MCF 10A (cell line): Measurements from ENCODE around the gene RAD23A. TPM values are rescaled to one million over a fixed set of nuclear protein-coding genes. Genes with fewer than 3 reads are reported as not detected.
A peak's percentile ranks its signal among the peaks of the same experiment; 100 is the strongest.

Experiments used
- Bru-seq: library from RNA; stranded (reverse); fragments of 400-500 nt; gene quantifications from one replicate; lab custom pipeline; 2021; lab: Mats Ljungman, UMichigan
- BruChase-seq, 2 experiments: library from RNA; stranded (reverse); fragments of 400-500 nt; gene quantifications; one replicate each; lab custom pipeline; 2021; lab: Mats Ljungman, UMichigan
- BruUV-seq: library from RNA; stranded (reverse); fragments of 400-500 nt; replicated peaks from 2 replicates; lab custom pipeline; 2021; lab: Mats Ljungman, UMichigan
- CTCF ChIA-PET: fragments of 300-600 bp; sonication (Branson Sonifier 250); formaldehyde crosslinking; extraction: SDS; loops from one replicate; lab custom pipeline; 2021; ENCODE audit warnings: antibody characterized with exemption, inconsistent platforms; lab: Yijun Ruan, JAX
- POLR2A ChIA-PET: fragments of 300-600, 350-650 bp; sonication (Branson Sonifier 250); formaldehyde crosslinking; extraction: SDS; loops from one replicate; lab custom pipeline; 2020; ENCODE audit warnings: antibody characterized with exemption, inconsistent platforms; lab: Yijun Ruan, JAX
- DNase-seq: peaks from one replicate; pipeline ENCODE4 v3.0.0-alpha.2; 2018; ENCODE audit not compliant: unreplicated experiment
- H3K27ac Mint-ChIP-seq: one replicate; pipeline ENCODE4 v1.8.0; 2022; ENCODE audit warnings: mild to moderate bottlenecking, low read depth, mixed read lengths; ENCODE audit not compliant: unreplicated experiment
- H3K27me3 Mint-ChIP-seq: one replicate; pipeline ENCODE4 v1.8.0; 2022; ENCODE audit warnings: mixed read lengths; ENCODE audit not compliant: insufficient read depth, unreplicated experiment
- H3K36me3 Mint-ChIP-seq: one replicate; pipeline ENCODE4 v1.8.0; 2022; ENCODE audit warnings: mild to moderate bottlenecking, moderate library complexity, mixed read lengths; ENCODE audit not compliant: insufficient read depth, unreplicated experiment
- H3K4me1 Mint-ChIP-seq: one replicate; pipeline ENCODE4 v1.8.0; 2022; ENCODE audit warnings: mixed read lengths; ENCODE audit not compliant: insufficient read depth, unreplicated experiment
- H3K4me3 Mint-ChIP-seq: one replicate; pipeline ENCODE4 v1.8.0; 2022; ENCODE audit warnings: mild to moderate bottlenecking, moderate library complexity, mixed read lengths; ENCODE audit not compliant: unreplicated experiment
- H3K9me3 Mint-ChIP-seq: one replicate; pipeline ENCODE4 v1.8.0; 2022; ENCODE audit warnings: mixed read lengths; ENCODE audit not compliant: unreplicated experiment
- CTCF ChIP-seq: fragments of 200-600 bp; IDR thresholded peaks from one replicate; pipeline ENCODE4 v1.8.0; 2022; ENCODE audit warnings: antibody characterized with exemption, mild to moderate bottlenecking; ENCODE audit not compliant: unreplicated experiment
- intact Hi-C: fragments of 100-400 bp; cut with micrococcal nuclease; formaldehyde crosslinking; loops from 2 replicates; pipeline ENCODE4 v1.14.1; 2022
- long read RNA-seq: library from polyadenylated mRNA; stranded (forward); transcript quantifications from one replicate; pipeline ENCODE4 v2.0.0, GENCODE V29; 2022
- total RNA-seq: library from RNA; stranded (reverse); gene quantifications from 2 replicates; pipeline ENCODE4 v1.2.3, GENCODE V29; 2022

RAD23A gene
- 197 and 219 TPM in 2 replicates for total RNA-seq
- Bru-seq, nascent RNA = percentile 90 among the genes with signal in this experiment
- BruChase-seq, experiment 1, labeled RNA remaining after a 6-hour chase = percentile 97 among the genes with signal in this experiment
- percentile 90 among the genes with signal in this experiment for BruChase-seq, experiment 2, labeled RNA remaining after a 2-hour chase
- long read RNA-seq, transcript RAD23A-201 (9 exons, 1,736 nt) = minor isoform, 192 of 491 reads
- long read RNA-seq, transcript RAD23A-210 (9 exons, 1,691 nt) = minor isoform, 9 of 491 reads
- long read RNA-seq, transcript RAD23A-203 (9 exons, 1,746 nt) = major isoform, 200 of 491 reads
- long read RNA-seq, transcript RAD23A-208 (8 exons, 1,350 nt) = minor isoform, 10 of 491 reads
- long read RNA-seq, partial matches to known transcripts = 18 of 491 reads
- long read RNA-seq, other reads (novel, unspliced or antisense) = 57 of 491 reads

DNA sequence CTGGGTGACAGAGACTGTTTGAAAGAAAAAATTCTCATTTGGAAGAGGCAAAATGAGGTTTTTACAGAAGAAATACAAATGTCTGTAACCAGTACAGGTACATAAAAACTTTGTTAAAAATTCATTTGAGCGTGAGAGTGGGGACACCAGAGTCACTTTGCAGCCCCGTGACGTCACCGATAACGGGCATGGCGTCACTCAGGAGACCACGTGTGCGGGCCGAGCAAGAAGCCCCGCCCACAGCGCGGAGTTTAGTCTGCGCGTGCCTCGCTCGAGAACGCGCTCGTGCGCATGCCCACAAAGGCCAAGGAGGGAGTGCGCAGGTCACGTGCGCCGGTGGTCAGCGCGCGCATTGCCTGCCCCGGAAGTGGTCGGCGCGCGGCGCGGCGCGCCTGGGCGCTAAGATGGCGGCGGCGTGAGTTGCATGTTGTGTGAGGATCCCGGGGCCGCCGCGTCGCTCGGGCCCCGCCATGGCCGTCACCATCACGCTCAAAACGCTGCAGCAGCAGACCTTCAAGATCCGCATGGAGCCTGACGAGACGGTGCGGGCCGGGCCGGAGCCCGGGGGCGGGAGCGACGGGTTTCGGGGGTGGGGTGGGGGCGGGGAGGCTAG, at the start of gene RAD23A:
RAD23A (plus strand) TSS at position 384 of the 613 bp plus-strand sequence; CDS start at position 471, 87 bp downstream.
- Mint-ChIP-seq H3K4me3 (peak within 1 kb of the TSS; percentile 84), H3K27ac (peak within 1 kb of the TSS; percentile 94), H3K4me1 (peaks cover 15% of the 10 kb centered on the region), H3K9me3 (no peaks in the 10 kb centered on the region), H3K36me3 (peaks cover 88% of the 10 kb centered on the region), H3K27me3 (no peaks in the 10 kb centered on the region)
- ChIA-PET POLR2A (interaction anchor here (0.9 to 1.8 kb wide), 7 partner anchors 8 to 207 kb away, joined by 3 to 51 read pairs (median 6); partner anchors contain the start of genes FARSA, GADD45GIP1 and GCDH), CTCF (interaction anchor here (0.6 to 0.9 kb wide), 3 partner anchors 20 to 1507 kb away, joined by 3 to 8 read pairs (median 3); no protein-coding TSS in a partner anchor)
- peak; percentile 99 for DNase-seq
- intact Hi-C loops = no loop called here
- no TSS peak for BruUV-seq
- no peak for TF ChIP-seq CTCF

DNA sequence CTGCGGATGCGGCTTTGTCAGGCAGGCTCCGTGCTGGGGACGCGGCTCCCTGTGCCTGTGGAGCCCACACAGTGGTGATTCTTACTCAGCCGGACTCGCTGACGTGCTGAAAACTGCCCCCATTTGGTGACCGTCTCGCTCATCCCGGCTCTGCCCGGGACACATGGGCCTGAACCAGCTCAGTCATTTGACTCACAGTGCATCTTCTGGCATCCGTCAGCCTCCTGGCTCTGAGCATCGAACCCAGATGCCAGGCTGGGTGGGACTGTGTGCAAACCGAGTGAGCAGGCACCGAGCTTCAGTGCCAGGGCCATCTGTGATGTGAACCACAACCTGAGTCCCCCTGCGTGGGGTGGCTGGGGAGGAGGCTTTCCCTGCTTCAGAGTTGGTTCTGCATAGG, 49.2 kb upstream of the RAD23A start:
- Mint-ChIP-seq H3K36me3 (peaks cover 24% of the 10 kb centered on the region), H3K9me3 (no peaks in the 10 kb centered on the region), H3K27me3 (no peaks in the 10 kb centered on the region), H3K4me1 (peaks cover 6% of the 10 kb centered on the region), H3K27ac (no peak overlapping the region), H3K4me3 (no peak overlapping the region)
- TF ChIP-seq CTCF = no peak
- no TSS peak for BruUV-seq
- no peak for DNase-seq
- intact Hi-C loops = no loop called here
- CTCF ChIA-PET = no interaction called here
- POLR2A ChIA-PET = no interaction called here

DNA sequence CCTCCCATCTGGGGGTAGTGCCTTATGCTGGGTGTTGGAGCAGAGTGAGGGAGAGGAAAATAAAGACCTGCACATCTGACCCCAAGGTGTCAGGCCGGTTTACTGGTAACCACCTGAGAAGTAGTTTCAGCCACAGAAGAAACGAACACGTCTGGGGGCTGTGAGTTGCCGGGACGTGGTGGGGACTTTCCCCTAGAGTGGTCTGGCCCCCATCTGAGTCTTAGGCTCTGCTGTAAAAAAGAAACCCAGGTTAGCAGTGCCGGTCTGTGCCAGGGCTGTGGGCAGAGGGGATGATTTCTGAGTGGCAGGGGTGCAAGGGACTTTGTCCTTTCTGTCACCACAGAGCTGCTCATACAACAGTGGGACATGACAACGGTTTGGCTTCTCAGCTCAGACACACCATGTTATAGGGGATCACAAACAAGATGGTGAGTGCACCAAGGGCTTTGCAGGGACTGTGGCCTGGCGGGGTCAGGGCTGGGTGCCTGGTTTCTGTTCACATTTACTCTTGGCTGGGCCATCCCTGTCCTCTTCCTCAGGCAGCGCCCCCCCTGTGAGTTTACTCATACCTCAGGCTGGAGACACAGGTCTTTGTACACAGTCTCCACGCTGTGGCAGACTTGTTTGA, 45.7 kb upstream of the RAD23A start:
- no peaks in the 10 kb centered on the region for H3K9me3 Mint-ChIP-seq
- DNase-seq = no peak
- no peaks in the 10 kb centered on the region for H3K4me1 Mint-ChIP-seq
- BruUV-seq = no TSS peak
- H3K4me3 Mint-ChIP-seq = no peak overlapping the region
- CTCF ChIA-PET = no interaction called here
- TF ChIP-seq CTCF = no peak
- POLR2A ChIA-PET = interaction anchor here (1.1 to 3.3 kb wide), 4 partner anchors 8 to 19 kb away, joined by 3 to 13 read pairs (median 8); partner anchors contain the start of genes DNASE2, GCDH and SYCE2
- H3K27ac Mint-ChIP-seq = no peak overlapping the region
- H3K36me3 Mint-ChIP-seq = peaks cover 19% of the 10 kb centered on the region
- intact Hi-C loops = no loop called here
- no peaks in the 10 kb centered on the region for H3K27me3 Mint-ChIP-seq
